Stimulated activated naive B cell treated with anti-CD40 and anti-IgM and Interleukin-4, amounts not matched to agents 10 μg/mL and 1 μg/mL and 100 μg/mL, for 72 hours (primary cell): ENCODE data around the gene ACSF3.
"Not testable (repeated sequence)": the region's sequence is repeated elsewhere in the genome, so short reads cannot be mapped to it uniquely, and the experiment has no call there.

Experiments used
- ATAC-seq, 2 donors: fragments of 150-1000 bp; cut with Tn5 transposase; replicated peaks; 2 replicates each; pipeline ENCODE4 v1.10.0; 2021; ENCODE audit warnings: moderate library complexity in 1 of 2
- DNase-seq: peaks from one replicate; pipeline ENCODE4 v3.0.0; 2021
- H3K27ac Mint-ChIP-seq: one replicate; pipeline ENCODE4 v1.8.0; 2022; ENCODE audit warnings: mild to moderate bottlenecking, mixed read lengths
- H3K27me3 Mint-ChIP-seq, 2 donors: one replicate each; pipeline ENCODE4 v1.8.0; 2022; ENCODE audit warnings: mixed read lengths in 2 of 2
- H3K36me3 Mint-ChIP-seq, 2 donors: one replicate each; pipeline ENCODE4 v1.8.0; 2022; ENCODE audit warnings: mixed read lengths in 2 of 2, mild to moderate bottlenecking in 1 of 2
- H3K4me1 Mint-ChIP-seq, 2 donors: one replicate each; pipeline ENCODE4 v1.8.0; 2022; ENCODE audit warnings: mixed read lengths in 2 of 2, mild to moderate bottlenecking in 1 of 2
- H3K4me3 Mint-ChIP-seq, 2 donors: one replicate each; pipeline ENCODE4 v1.8.0; 2022; ENCODE audit warnings: mild to moderate bottlenecking in 2 of 2, mixed read lengths in 2 of 2, moderate library complexity in 1 of 2
- H3K9me3 Mint-ChIP-seq, 2 donors: one replicate each; pipeline ENCODE4 v1.8.0; 2022; ENCODE audit warnings: mixed read lengths in 2 of 2, mild to moderate bottlenecking in 1 of 2

ACSF3 gene

DNA sequence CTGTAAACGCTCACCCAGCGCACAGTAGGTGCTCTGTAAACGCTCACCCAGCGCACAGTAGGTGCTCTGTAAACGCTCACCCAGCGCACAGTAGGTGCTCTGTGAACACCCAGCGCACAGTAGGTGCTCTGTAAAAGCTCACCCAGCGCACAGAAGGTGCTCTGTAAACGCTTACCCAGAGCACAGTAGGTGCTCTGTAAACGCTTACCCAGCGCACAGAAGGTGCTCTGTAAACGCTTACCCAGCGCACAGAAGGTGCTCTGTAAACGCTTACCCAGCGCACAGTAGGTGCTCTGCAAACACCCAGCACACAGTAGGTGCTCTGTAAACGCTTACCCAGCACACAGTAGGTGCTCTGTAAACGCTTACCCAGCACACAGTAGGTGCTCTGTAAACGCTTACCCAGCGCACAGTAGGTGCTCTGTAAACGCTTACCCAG lies 93.0 kb downstream of the ACSF3 start:
- not testable (repeated sequence) for H3K4me3 Mint-ChIP-seq, H3K9me3 Mint-ChIP-seq, H3K4me1 Mint-ChIP-seq, H3K27ac Mint-ChIP-seq, DNase-seq, H3K27me3 Mint-ChIP-seq, H3K36me3 Mint-ChIP-seq, ATAC-seq

DNA sequence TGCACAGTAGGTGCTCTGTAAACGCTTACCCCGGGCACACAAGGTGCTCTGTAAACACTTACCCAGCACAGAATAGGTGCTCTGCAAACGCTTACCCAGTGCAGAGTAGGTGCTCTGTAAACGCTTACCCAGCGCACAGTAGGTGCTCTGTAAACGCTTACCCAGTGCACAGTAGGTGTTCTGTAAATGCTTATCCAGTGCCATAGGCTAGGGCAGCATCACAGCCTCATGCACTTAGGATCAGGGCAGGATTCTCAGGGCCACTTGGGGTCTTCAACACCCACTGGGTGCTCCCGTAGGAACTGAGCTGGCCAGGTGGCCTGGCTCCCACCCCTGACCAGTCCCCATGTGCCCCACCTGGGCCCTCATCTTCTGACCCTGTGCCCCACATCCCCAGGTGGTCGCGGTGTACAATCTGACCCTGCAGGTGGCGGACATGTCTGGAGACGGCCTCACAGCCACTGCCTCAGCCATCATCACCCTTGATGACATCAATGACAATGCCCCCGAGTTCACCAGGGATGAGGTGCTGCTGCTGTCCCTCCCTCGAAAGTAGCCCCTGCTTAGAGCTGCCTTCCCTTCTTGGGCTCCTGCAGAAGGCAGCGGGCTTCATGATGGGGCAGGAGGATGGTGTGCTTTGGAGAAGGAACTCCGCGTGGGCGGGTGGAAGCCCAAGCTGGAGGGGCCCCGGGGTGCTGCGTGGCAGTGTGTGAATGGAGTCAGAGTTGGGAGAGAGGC lies 93.5 kb downstream of the ACSF3 start:
- H3K36me3 Mint-ChIP-seq = peaks cover 0 to 4% of the 10 kb centered on the region in 2 donors
- H3K27me3 Mint-ChIP-seq = peaks cover 0 to 5% of the 10 kb centered on the region in 2 donors
- ATAC-seq (peak; percentile 74), DNase-seq (peak; percentile 40)
- H3K4me3 Mint-ChIP-seq = peak overlapping the region in 1 of 2 donors; percentile 53
- H3K4me1 Mint-ChIP-seq = peaks cover 0 to 3% of the 10 kb centered on the region in 2 donors
- H3K27ac Mint-ChIP-seq = peak overlapping the region; percentile 79
- no peaks in the 10 kb centered on the region for H3K9me3 Mint-ChIP-seq

GRCh38 chr16:89187770-89188392 lies 94.2 kb downstream of the ACSF3 start:
- Mint-ChIP-seq H3K27me3 (peaks cover 0 to 5% of the 10 kb centered on the region in 2 donors), H3K9me3 (no peaks in the 10 kb centered on the region), H3K36me3 (peaks cover 0 to 4% of the 10 kb centered on the region in 2 donors), H3K4me1 (peaks cover 0 to 3% of the 10 kb centered on the region in 2 donors), H3K27ac (no peak overlapping the region), H3K4me3 (no peak overlapping the region)
- ATAC-seq (peak; percentile 44 to 47), DNase-seq (no peak)

- not testable (repeated sequence) for H3K4me1 Mint-ChIP-seq, DNase-seq, H3K27ac Mint-ChIP-seq, H3K9me3 Mint-ChIP-seq, ATAC-seq, H3K27me3 Mint-ChIP-seq, H3K36me3 Mint-ChIP-seq, H3K4me3 Mint-ChIP-seq
Measured at GRCh38 chr16:89188471-89189357, 95.1 kb downstream of the ACSF3 start.

DNA sequence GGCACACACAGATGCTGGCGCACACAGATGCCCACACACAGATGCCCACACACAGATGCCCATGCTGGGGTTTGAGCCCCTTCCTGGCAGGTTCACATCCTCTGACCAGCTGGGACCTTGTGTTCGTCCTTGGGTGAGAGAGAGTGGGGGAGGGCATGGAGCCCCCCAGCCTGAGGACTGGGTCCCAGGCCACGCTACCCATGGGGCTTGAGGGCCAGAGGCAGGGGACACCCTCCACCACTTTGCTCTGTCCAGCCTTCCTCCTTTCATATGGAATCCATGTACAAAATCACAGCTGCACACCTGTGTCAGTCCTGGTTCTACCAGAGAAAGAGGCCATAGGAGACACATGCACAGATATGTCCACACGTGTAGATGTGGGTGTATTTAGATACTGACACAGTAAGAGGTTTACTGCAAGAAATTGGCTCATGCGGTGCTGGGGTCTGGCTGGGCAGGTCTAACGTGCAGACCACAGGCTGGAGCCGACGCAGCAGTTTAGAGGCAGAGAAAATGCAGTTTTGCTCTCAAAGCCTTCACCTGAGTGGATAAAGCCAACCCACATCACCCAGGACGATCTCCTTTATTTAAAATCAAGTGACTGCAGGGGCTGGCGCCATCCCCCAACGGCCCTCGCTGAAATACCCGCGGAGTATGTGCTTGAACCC lies 95.8 kb downstream of the ACSF3 start:
- peaks cover 0 to 4% of the 10 kb centered on the region in 2 donors for H3K36me3 Mint-ChIP-seq
- H3K9me3 Mint-ChIP-seq = no peaks in the 10 kb centered on the region
- peaks cover 0 to 4% of the 10 kb centered on the region in 2 donors for H3K4me1 Mint-ChIP-seq
- peaks cover 0 to 8% of the 10 kb centered on the region in 2 donors for H3K27me3 Mint-ChIP-seq
- H3K4me3 Mint-ChIP-seq = no peak overlapping the region
- peak in 1 of 2 donors; percentile 7 for ATAC-seq
- no peak overlapping the region for H3K27ac Mint-ChIP-seq
- DNase-seq = no peak

DNA sequence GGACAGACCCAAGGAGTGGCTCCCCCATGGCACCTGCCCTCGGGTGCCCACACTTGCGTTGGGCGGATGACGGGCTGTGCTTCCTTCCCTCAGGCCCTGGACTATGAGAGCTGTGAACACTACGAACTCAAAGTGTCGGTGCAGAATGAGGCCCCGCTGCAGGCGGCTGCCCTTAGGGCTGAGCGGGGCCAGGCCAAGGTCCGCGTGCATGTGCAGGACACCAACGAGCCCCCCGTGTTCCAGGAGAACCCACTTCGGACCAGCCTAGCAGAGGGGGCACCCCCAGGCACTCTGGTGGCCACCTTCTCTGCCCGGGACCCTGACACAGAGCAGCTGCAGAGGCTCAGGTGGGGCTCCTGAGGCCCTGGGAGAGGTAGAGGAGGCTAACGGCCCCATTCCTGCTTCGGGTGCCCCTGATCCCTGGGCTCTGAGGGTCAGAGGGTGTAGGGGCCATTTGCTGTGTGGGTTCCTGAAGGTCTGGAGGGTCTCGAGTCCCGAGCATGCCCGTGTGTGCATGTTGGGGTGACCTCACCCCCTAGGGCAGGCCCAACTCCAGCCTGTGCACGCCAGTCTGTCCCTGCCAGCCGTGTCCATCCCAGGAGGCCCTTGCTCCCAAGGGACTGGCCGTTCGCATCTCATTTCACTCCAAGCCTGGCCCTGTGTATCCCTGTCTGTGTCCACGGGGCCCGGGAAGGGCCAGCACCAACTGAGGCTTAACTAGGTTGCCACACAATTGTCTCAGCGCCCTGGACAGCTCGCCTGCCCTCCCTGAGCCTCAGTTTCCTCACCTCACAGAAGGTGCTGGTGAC lies 96.7 kb downstream of the ACSF3 start:
- no peak overlapping the region for H3K27ac Mint-ChIP-seq
- H3K36me3 Mint-ChIP-seq = peaks cover 0 to 4% of the 10 kb centered on the region in 2 donors
- no peaks in the 10 kb centered on the region for H3K9me3 Mint-ChIP-seq
- no peak overlapping the region for H3K4me3 Mint-ChIP-seq
- H3K4me1 Mint-ChIP-seq = peaks cover 0 to 4% of the 10 kb centered on the region in 2 donors
- DNase-seq (no peak), ATAC-seq (no peak)
- peaks cover 0 to 14% of the 10 kb centered on the region in 2 donors for H3K27me3 Mint-ChIP-seq

DNA sequence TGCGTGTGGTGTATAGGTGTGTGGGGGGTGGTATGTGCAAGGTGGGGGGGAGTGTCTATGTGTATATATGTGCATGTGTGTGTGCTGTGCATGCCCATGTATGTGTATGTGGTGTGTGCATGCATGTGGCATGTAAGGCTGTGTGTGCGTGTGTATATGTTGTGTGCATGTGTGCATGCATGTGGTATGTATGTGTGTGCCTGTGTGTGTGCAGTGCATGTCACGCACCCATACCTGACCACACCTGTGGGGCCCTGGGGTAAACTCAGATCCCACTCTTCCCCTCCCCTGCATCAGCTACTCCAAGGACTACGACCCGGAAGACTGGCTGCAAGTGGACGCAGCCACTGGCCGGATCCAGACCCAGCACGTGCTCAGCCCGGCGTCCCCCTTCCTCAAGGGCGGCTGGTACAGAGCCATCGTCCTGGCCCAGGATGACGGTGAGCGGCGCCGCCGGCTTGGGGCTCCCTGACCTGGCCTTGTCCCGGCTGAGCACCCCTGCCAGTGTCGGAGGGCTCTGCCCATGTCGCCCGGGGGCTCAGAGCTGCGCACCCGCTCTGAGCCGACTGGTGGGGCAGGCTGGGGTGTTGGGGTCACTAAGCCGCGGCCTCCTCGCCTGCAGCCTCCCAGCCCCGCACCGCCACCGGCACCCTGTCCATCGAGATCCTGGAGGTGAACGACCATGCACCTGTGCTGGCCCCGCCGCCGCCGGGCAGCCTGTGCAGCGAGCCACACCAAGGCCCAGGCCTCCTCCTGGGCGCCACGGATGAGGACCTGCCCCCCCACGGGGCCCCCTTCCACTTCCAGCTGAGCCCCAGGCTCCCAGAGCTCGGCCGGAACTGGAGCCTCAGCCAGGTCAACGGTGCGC lies 97.6 kb downstream of the ACSF3 start:
- DNase-seq = no peak

GRCh38 chr16:89191901-89192185 lies 98.2 kb downstream of the ACSF3 start:
- no peak for ATAC-seq
- DNase-seq = no peak
- H3K27ac Mint-ChIP-seq = no peak overlapping the region
- H3K27me3 Mint-ChIP-seq = peaks cover 0 to 16% of the 10 kb centered on the region in 2 donors
- no peak overlapping the region for H3K4me3 Mint-ChIP-seq
- peaks cover 0 to 4% of the 10 kb centered on the region in 2 donors for H3K36me3 Mint-ChIP-seq
- H3K9me3 Mint-ChIP-seq = no peaks in the 10 kb centered on the region
- H3K4me1 Mint-ChIP-seq = peaks cover 0 to 4% of the 10 kb centered on the region in 2 donors

More for the DNA sequence above, 97.6 kb downstream of the ACSF3 start:
- Mint-ChIP-seq H3K36me3 (peaks cover 0 to 4% of the 10 kb centered on the region in 2 donors), H3K27me3 (peaks cover 0 to 14% of the 10 kb centered on the region in 2 donors), H3K9me3 (no peaks in the 10 kb centered on the region), H3K27ac (no peak overlapping the region), H3K4me1 (peaks cover 0 to 4% of the 10 kb centered on the region in 2 donors), H3K4me3 (peak overlapping the region in 1 of 2 donors; percentile 5)
- no peak for ATAC-seq

- not testable (repeated sequence) for H3K36me3 Mint-ChIP-seq
Measured at GRCh38 chr16:89192186-89192955, 98.7 kb downstream of the ACSF3 start.

DNA sequence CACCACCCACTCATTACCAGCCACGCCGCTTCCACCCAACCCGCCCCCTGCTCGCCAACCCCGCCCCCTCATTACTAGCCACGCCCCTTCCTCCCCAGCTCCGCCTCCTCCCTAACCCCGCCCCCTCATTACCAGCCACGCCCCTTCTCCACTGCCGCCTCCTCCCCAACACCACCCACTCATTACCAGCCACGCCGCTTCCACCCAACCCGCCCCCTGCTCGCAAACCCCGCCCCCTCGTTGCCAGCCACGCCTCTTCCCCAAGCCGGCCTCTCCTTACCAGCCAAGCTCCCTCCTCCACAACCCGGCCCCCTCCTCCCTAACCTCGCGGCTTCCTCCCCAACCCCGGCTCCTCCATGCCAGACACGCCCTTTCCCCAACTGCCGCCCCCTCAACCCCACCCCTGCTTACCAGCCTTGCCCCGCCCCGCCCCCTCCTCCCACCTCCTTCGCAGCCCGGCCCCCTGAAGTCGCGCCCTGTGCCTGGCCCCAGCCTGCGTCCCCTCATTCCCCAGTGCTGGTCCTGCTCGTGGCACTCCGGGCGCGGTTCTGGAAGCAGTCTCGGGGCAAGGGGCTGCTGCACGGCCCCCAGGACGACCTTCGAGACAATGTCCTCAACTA lies 99.4 kb downstream of the ACSF3 start:
- Mint-ChIP-seq H3K4me3 (peak overlapping the region in 1 of 2 donors; percentile 35), H3K4me1 (peaks cover 0 to 1% of the 10 kb centered on the region in 2 donors), H3K27ac (no peak overlapping the region), H3K36me3 (no peaks in the 10 kb centered on the region), H3K27me3 (peaks cover 12 to 29% of the 10 kb centered on the region in 2 donors), H3K9me3 (no peaks in the 10 kb centered on the region)
- DNase-seq = no peak
- peak in 1 of 2 donors; percentile 23 for ATAC-seq

More at GRCh38 chr16:89192186-89192955, 98.7 kb downstream of the ACSF3 start:
- DNase-seq (peak; percentile 50), ATAC-seq (peak; percentile 38 to 43)
- not testable (repeated sequence) for H3K27ac Mint-ChIP-seq, H3K9me3 Mint-ChIP-seq, H3K4me1 Mint-ChIP-seq
- Mint-ChIP-seq H3K27me3 (peaks cover 5 to 22% of the 10 kb centered on the region in 2 donors), H3K4me3 (peak overlapping the region in 1 of 2 donors; percentile 32)

DNA sequence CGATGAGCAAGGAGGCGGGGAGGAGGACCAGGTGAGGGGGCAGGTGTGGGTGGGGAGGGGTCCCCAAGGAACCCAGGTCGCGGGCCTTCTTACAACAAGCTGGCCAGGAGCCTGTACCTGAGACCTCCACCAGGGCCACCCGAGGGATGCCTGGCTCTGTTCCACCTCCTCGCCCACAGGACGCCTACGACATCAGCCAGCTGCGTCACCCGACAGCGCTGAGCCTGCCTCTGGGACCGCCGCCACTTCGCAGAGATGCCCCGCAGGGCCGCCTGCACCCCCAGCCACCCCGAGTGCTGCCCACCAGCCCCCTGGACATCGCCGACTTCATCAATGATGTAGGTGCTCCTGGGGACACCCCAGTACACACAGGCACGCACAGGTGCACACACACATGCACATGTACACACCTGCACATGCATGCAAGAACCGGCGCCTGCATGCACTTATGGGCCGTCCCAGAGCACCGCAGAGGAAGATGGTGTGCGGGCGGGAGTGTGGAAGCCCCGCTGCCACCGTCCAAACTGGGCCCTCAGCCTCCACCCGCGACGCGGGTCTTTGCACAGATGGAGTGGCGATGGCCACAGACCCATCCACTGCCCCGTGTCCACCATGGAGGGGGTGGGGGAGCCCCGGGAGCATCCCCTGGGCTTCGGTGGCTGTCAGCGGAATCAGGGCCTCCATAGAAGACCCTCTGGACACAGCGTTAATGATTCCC lies 100.1 kb downstream of the ACSF3 start:
- ATAC-seq (no peak), DNase-seq (no peak)
- H3K4me3 Mint-ChIP-seq = peak overlapping the region; percentile 25 to 35
- peaks cover 14 to 35% of the 10 kb centered on the region in 2 donors for H3K27me3 Mint-ChIP-seq
- peaks cover 0 to 1% of the 10 kb centered on the region in 2 donors for H3K4me1 Mint-ChIP-seq
- H3K36me3 Mint-ChIP-seq = no peaks in the 10 kb centered on the region
- no peak overlapping the region for H3K27ac Mint-ChIP-seq
- H3K9me3 Mint-ChIP-seq = no peaks in the 10 kb centered on the region
